HG02610 (cell line): ENCODE measurements around the gene RASL11B.
"Not testable (repeated sequence)": the region's sequence is repeated elsewhere in the genome, so short reads cannot be mapped to it uniquely, and the experiment has no call there.

Experiments used
- ATAC-seq: cut with Tn5 transposase; IDR thresholded peaks from one replicate; pipeline ENCODE4 v1.9.1; 2021; ENCODE audit warnings: mild to moderate bottlenecking, moderate library complexity; ENCODE audit not compliant: unreplicated experiment

The RASL11B gene

DNA sequence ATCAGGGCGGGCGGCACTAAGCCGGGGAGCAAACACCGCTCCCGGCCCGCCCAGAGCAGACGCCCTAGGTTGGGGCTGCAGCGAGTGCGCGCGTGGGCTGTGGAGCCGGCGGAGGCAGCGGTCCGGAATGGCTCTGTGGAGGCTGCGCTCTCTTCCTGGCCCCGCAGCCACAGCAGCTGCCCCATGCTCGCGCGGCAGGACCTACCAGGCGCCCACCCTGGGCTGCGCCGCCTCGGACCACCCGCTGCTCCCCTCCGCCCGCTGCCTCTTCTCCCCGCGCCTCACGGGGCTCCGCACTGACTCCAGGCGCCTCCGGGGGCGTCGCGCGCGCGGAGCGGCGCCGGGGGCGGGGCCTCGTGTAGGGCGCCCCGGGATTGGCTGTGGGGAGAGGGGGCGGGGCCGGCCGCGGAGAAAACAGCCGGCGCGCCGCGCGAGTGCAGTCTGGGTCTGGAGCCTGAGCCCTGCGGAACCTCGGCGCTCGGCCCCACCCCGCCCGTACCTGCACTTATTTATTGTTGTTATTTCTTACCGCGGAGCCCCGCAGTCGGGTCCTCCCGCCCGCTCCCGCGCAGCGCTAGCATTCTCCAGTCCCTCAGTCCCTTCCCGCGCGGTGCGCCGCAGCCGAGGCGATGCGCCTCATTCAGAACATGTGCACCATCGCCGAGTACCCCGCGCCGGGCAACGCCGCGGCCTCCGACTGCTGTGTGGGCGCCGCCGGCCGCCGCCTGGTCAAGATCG lies at the start of gene RASL11B:
RASL11B (plus strand) TSS at position 439 of the 738 bp plus-strand sequence; CDS start at position 630, 191 bp downstream.
- peak; percentile 99 for ATAC-seq

DNA sequence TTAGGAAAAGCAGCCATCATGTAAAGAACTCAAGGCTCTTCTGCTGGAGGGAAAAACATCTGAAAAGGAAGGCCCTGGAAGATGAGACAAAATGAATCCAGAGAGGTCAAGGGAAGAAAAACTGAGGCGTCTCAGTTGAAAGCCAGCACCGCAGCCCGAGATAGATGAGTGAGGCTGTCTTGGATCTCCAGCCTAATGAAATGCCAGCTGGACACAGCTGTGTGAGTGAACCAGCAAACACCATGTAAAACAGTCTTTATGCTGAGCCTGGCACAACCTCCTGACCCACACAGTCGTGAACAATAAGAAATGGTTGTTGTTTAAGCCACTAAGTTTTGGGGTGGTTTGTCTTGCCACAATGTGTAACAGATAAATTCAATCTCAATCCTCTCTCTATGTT lies 48.6 kb upstream of the RASL11B start:
- ATAC-seq, result no peak

DNA sequence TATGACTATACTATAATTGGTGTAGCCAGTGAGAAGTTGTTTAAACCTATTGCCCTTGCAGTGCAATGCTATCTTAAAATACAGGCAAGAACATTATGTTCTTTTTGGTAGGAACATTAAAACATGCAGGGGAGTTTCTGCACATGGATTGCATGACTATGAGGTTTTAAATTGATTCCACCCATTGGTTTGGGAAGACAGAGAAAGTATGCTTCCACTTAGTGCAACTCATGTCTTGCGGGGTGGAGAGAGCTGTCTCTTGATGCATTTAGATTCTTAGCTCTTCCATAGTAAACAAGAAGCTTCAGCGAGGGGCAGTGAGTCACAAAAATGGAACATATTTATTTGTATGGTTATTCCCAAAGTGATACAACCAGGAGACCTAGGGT lies 39.5 kb upstream of the RASL11B start:
- ATAC-seq, result no peak

GRCh38 chr4:52822972-52823701 lies 39.0 kb upstream of the RASL11B start:
- ATAC-seq, result no peak

DNA sequence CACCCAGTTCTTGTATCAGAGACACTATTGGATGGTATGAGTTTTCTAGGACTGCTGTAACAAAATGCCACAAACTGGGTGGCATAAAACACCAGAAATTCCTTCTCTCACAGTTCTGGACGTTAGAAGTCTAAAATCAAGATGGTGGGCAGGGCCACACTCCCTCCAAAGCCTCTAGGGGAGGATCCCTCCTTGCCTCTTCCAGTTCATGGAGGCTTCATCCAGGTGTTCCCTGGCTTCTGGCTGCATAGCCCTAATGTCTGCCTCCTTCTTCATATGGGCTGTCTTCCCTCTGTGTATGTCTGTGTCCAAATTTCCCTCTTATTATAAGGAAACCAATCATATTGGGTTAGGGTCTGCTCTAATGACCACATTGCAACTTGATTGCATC lies 38.4 kb upstream of the RASL11B start:
- no peak for ATAC-seq

- ATAC-seq, result no peak
These were observed 37.9 kb upstream of the RASL11B start for GRCh38 chr4:52824270-52824602.

GRCh38 chr4:52824603-52825459 lies 37.3 kb upstream of the RASL11B start:
- no peak for ATAC-seq

GRCh38 chr4:52825460-52826090 lies 36.5 kb upstream of the RASL11B start:
- no peak for ATAC-seq

DNA sequence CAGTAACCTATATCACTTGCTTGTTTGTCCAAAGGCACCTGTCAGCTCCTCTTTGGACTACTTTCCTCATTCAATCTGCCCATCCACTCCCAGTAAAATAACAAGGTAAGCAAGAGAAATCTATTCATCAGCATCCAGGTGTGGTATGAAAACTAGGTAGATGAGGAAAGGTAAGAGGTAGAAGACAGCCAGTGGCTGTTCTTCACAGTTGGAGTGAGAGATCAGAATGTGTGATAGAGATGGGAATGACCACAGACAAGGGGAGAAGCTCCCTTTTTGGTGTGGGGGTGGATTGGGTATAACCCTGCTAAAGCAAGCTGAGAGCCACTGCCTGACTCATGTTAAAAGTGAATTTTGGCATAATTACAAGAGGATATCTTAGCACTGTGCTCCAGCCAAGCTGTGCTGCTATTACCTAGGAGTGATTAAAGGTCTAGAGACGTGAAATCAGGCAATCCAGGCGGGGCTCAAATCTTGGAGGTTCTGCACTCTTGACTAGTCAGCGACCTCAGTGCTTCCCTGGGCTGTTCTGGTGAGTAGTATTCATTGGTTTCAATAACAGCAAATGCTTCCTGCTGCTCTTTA lies 28.1 kb upstream of the RASL11B start:
- ATAC-seq, result no peak

GRCh38 chr4:52834641-52835456 lies 27.3 kb upstream of the RASL11B start:
- not testable (repeated sequence) for ATAC-seq

GRCh38 chr4:52836120-52836519 lies 26.0 kb upstream of the RASL11B start:
- no peak for ATAC-seq

- no peak for ATAC-seq
These were observed 25.4 kb upstream of the RASL11B start for GRCh38 chr4:52836678-52837077.

- ATAC-seq, result no peak
These were observed 24.2 kb upstream of the RASL11B start for GRCh38 chr4:52837716-52838558.

- no peak for ATAC-seq
These were observed 23.2 kb upstream of the RASL11B start for GRCh38 chr4:52838729-52839586.

DNA sequence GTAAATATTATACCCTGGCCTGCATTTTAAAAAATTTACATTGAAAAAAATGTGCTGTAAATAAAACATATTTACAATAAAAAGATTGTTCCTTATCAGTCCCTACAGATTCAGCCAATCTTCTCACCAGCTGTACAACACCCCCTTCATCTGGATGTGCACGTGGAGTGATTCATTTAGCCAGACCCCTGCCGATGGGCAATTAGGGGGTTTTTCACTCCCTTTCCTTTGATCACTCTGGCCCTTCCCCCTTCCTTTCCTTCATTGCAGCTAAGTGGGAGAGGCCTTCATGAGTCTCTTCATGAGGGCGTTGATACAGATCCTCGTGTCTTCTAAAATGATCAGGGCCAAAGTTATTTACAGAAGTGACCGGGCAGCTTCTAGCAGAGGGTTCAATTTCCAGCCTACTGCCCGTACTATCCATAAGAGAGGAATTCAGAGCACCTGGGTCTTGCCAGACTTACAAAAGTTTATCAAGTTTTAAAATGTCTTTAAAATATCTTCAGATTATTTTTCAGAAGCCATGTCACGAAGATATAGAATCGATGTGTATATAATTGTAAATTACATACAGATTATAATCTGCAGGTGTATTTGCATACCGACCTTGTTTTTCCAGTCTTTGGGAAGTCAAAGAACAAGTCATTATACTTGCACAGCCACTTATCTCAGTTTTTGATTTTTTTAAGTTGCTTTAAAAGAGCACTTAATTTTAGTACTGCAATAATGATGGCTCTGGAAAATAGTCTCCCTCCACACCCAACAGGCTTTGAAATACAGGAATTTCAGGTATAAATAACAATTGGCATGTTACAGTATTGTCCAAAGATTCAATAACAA lies 21.4 kb upstream of the RASL11B start:
- ATAC-seq, result no peak

- no peak for ATAC-seq
These were observed 20.2 kb upstream of the RASL11B start for GRCh38 chr4:52841682-52842456.
